ENCODE results near the gene TMLHE.
"Not testable (repeated sequence)": the region's sequence is repeated elsewhere in the genome, so short reads cannot be mapped to it uniquely, and the experiment has no call there.

TMLHE gene

GRCh38 chrX:155612312-155613224, at the start of gene TMLHE, which contains the start of gene SPRY3:
Gene TMLHE (minus strand): TSS chrX:155612952. CDS start chrX:155545276, 67,676 bp downstream.
Gene SPRY3 (plus strand): TSS chrX:155612586.
- DNase-seq = peak; percentile 27

GRCh38 chrX:155662282-155662681, 49.5 kb upstream of the TMLHE start:
- no peak for DNase-seq

- DNase-seq = no peak
Measured at GRCh38 chrX:155645180-155645579, 32.4 kb upstream of the TMLHE start.

GRCh38 chrX:155643240-155643639, 30.5 kb upstream of the TMLHE start:
- DNase-seq = no peak

GRCh38 chrX:155641371-155641770, 28.6 kb upstream of the TMLHE start:
- DNase-seq = not testable (repeated sequence)

GRCh38 chrX:155637714-155638113, 25.0 kb upstream of the TMLHE start:
- DNase-seq = no peak

- DNase-seq = not testable (repeated sequence)
Measured at GRCh38 chrX:155635019-155635418, 22.3 kb upstream of the TMLHE start.

GRCh38 chrX:155632431-155633100, 19.8 kb upstream of the TMLHE start:
- DNase-seq = no peak

GRCh38 chrX:155620110-155620509, 7.4 kb upstream of the TMLHE start:
- not testable (repeated sequence) for DNase-seq

- DNase-seq = no peak
Measured at GRCh38 chrX:155615938-155616337, 3.2 kb upstream of the TMLHE start.

- DNase-seq = no peak
Measured at GRCh38 chrX:155613927-155614559, 1.3 kb upstream of the TMLHE start.

GRCh38 chrX:155611302-155611701, 1.4 kb downstream of the TMLHE start:
- DNase-seq = no peak

- no peak for DNase-seq
Measured at GRCh38 chrX:155592981-155593380, 19.8 kb downstream of the TMLHE start.

GRCh38 chrX:155592331-155592730, 20.4 kb downstream of the TMLHE start:
- DNase-seq = no peak

- DNase-seq = no peak
Measured at GRCh38 chrX:155577682-155578081, 35.1 kb downstream of the TMLHE start.

- DNase-seq = no peak
Measured at GRCh38 chrX:155563099-155563498, 49.7 kb downstream of the TMLHE start.

GRCh38 chrX:155544881-155545280, 67.9 kb downstream of the TMLHE start:
- no peak for DNase-seq

- DNase-seq = no peak
Measured at GRCh38 chrX:155535866-155536265, 76.9 kb downstream of the TMLHE start.

- DNase-seq = no peak
Measured at GRCh38 chrX:155534800-155535199, 78.0 kb downstream of the TMLHE start.

- not testable (repeated sequence) for DNase-seq
Measured at GRCh38 chrX:155527023-155527422, 85.7 kb downstream of the TMLHE start.

- no peak for DNase-seq
Measured at GRCh38 chrX:155514225-155514624, 98.5 kb downstream of the TMLHE start.

GRCh38 chrX:155505296-155505695, 107.5 kb downstream of the TMLHE start:
- no peak for DNase-seq

GRCh38 chrX:155495134-155495533, 117.6 kb downstream of the TMLHE start:
- DNase-seq = not testable (repeated sequence)
